ENCODE results near the gene TFCP2L1.

GRCh38 chr2:121283670-121284462 is 1.1 kb downstream of the TFCP2L1 start:
- TF ChIP-seq CTCF (conservative IDR thresholded peaks at IDR 0.05 in 1 of 2, IDR thresholded peaks at IDR 0.05 in 1 of 2; ENCODE audit: low read depth in 1 of 2, low read length in 2 of 2) (no peak), EZH2 (IDR thresholded peaks at IDR 0.05; ENCODE audit: low read length, missing control alignments) (peak; percentile 24)

Data from fibroblast of lung (primary cell).